PFSK-1 (cell line): ENCODE data around the gene NDC1.

Experiments used
- FOXP2 ChIP-seq: optimal IDR thresholded peaks from 2 replicates; pipeline ENCODE3; 2011; ENCODE audit warnings: borderline replicate concordance, control low read depth, inconsistent platforms; ENCODE audit not compliant: insufficient read depth; ENCODE audit errors: extremely low read length, extremely low read depth
- POLR2AphosphoS5 ChIP-seq: IDR thresholded peaks from 2 replicates; pipeline ENCODE4 v1.6.1; 2012; ENCODE audit warnings: low read depth, mild to moderate bottlenecking, control low read depth, low read length, moderate library complexity
- REST ChIP-seq, 2 experiments: IDR thresholded peaks; 2 replicates each; pipeline versions ENCODE4 v1.6.1 to v1.8.0; 2011 to 2012; ENCODE audit warnings: low read depth in 2 of 2, low read length in 2 of 2, control low read depth in 1 of 2, inconsistent platforms in 1 of 2, mild to moderate bottlenecking in 1 of 2, moderate library complexity in 1 of 2; ENCODE audit not compliant: insufficient read depth in 1 of 2
- SIN3A ChIP-seq: IDR thresholded peaks from 2 replicates; pipeline ENCODE4 v1.6.1; 2012; ENCODE audit warnings: mild to moderate bottlenecking, low read length, moderate library complexity, borderline replicate concordance; ENCODE audit not compliant: insufficient read depth
- TAF1 ChIP-seq: IDR thresholded peaks from 2 replicates; pipeline ENCODE4 v1.6.1; 2012; ENCODE audit warnings: low read length, control low read depth, borderline replicate concordance; ENCODE audit not compliant: insufficient read depth

GRCh38 chr1:53732409-53732808 lies 105.7 kb downstream of the NDC1 start:
- TF ChIP-seq POLR2AphosphoS5, result no peak
- no peak for TF ChIP-seq TAF1
- TF ChIP-seq REST (IDR thresholded peaks at IDR 0.05; ENCODE audit: insufficient read depth in 1 of 2, low read depth in 2 of 2, low read length in 2 of 2), result no peak
- TF ChIP-seq SIN3A, result no peak
- TF ChIP-seq FOXP2, result no peak
